ENCODE results near the gene VWA7.
A peak's percentile ranks its signal among the peaks of the same experiment; 100 is the strongest.

The VWA7 gene

DNA sequence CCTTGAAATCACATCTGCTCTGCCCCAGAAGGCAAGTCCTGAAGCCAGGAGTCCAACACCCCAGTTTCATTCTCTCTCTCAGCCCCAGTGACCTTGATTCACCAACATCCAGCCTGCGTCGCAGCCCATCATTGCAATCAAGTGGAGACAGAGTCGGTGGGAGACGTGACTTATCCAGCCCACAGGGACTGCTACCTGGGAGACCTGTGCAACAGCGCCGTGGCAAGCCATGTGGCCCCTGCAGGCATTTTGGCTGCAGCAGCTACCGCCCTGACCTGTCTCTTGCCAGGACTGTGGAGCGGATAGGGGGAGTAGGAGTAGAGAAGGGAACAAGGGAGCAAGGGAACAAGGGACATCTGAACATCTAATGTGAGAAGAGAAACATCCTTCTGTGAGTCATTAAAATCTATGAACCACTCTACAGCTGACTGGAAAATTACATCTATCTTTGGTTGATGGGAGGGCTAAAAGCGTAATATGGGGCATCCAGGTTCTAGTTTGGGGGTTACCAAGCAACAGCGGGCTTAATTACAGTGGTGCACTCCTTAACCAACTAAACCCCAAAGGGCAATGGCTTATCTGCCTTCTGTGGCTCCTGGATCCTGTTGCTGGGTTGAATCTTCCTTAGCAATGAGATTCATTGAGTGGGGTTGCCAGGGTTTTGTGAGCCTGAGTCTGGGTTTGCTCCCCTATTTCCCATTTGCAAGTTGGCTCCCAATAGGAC, 59.5 kb downstream of the VWA7 start:
- DNase-seq: peak; percentile 29
- Mint-ChIP-seq H3K27ac (no peak overlapping the region), H3K36me3 (ENCODE audit: low read depth) (no peaks in the 10 kb centered on the region), H3K27me3 (ENCODE audit: low read depth, poor library complexity) (no peaks in the 10 kb centered on the region), H3K4me3 (no peak overlapping the region), H3K4me1 (peaks cover 51% of the 10 kb centered on the region), H3K9me3 (no peaks in the 10 kb centered on the region)
- TF ChIP-seq, protein P1, sequence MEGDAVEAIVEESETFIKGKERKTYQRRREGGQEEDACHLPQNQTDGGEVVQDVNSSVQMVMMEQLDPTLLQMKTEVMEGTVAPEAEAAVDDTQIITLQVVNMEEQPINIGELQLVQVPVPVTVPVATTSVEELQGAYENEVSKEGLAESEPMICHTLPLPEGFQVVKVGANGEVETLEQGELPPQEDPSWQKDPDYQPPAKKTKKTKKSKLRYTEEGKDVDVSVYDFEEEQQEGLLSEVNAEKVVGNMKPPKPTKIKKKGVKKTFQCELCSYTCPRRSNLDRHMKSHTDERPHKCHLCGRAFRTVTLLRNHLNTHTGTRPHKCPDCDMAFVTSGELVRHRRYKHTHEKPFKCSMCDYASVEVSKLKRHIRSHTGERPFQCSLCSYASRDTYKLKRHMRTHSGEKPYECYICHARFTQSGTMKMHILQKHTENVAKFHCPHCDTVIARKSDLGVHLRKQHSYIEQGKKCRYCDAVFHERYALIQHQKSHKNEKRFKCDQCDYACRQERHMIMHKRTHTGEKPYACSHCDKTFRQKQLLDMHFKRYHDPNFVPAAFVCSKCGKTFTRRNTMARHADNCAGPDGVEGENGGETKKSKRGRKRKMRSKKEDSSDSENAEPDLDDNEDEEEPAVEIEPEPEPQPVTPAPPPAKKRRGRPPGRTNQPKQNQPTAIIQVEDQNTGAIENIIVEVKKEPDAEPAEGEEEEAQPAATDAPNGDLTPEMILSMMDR (IDR thresholded peaks at IDR 0.05): no peak
